GM18519 (cell line): ENCODE data around the gene SEPTIN8.

ENCODE experiments used
- ATAC-seq: cut with Tn5 transposase; IDR thresholded peaks from one replicate; pipeline ENCODE4 v1.9.1; 2021; ENCODE audit warnings: mild to moderate bottlenecking, moderate library complexity; ENCODE audit not compliant: unreplicated experiment, low FRiP score

The SEPTIN8 gene

GRCh38 chr5:132788508-132788907 is 11.5 kb upstream of the SEPTIN8 start:
- no peak for ATAC-seq

GRCh38 chr5:132787076-132787475 is 10.0 kb upstream of the SEPTIN8 start:
- ATAC-seq = no peak

GRCh38 chr5:132785864-132786263 is 8.8 kb upstream of the SEPTIN8 start:
- ATAC-seq = no peak

- no peak for ATAC-seq
These were observed 8.3 kb upstream of the SEPTIN8 start for GRCh38 chr5:132785365-132785764.

DNA sequence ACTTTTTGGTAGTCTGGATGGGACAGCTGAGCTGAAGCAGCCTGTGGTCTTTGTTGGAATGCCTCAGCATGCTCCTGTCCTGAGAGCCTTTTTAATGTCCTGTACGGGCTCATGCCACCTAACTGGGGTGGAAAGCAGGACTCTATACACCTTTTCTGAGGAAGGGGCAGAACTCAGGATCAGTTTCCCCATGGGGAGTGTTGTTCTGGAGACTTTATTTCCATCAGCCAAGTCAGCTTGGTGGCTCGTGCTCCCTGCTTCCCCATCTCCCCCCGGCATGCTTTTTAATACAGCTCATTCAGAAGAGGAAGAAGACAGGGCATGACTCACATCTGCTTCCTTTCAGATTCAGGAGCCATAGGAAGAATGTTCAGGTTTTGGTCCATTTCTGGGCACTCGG is 5.1 kb upstream of the SEPTIN8 start:
- ATAC-seq = no peak

GRCh38 chr5:132781029-132781428 is 4.0 kb upstream of the SEPTIN8 start:
- ATAC-seq = no peak

GRCh38 chr5:132780577-132780976 is 3.5 kb upstream of the SEPTIN8 start:
- ATAC-seq = no peak

DNA sequence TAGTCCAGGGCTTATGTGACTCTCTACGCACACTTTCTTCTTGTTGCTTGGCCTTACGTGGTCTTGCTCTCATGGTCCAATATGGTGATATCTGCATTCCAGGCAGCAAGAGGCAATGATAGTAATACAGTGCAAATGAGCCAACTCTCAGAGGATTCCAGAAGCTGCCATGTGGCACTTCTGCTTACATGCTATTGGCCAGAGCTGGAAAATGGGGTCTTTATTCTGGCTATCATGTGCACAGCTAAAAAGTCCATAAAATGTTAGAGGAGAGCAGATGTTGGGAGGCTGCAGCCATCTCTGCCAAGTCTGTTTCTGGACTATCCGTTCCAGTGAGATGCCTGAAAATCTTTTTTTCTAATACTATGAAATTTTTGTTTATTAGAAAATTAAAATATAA is 2.9 kb upstream of the SEPTIN8 start:
- ATAC-seq = no peak

GRCh38 chr5:132778856-132779255 is 1.8 kb upstream of the SEPTIN8 start:
- no peak for ATAC-seq

GRCh38 chr5:132778129-132778528 is 1.1 kb upstream of the SEPTIN8 start:
- ATAC-seq = no peak

DNA sequence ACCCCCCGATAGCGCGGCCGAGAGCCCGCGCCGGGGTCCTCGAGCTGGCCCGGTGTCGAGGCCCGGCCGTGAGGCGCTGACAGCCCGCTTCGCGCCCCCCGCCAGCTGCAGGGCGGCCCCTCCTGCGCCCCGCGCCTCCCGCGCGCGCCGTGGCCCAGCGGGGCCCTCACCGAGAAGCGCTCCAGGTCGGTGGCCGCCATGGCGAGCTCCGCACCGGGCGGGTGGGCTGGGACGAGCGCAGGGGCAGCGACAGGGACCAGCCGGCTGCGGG is 166 bp downstream of the SEPTIN8 start:
- ATAC-seq = no peak

GRCh38 chr5:132776131-132776937 is 705 bp downstream of the SEPTIN8 start:
- no peak for ATAC-seq

- ATAC-seq = no peak
These were observed 1.5 kb downstream of the SEPTIN8 start for GRCh38 chr5:132775476-132775961.

GRCh38 chr5:132774896-132775295 is 2.1 kb downstream of the SEPTIN8 start:
- no peak for ATAC-seq

- ATAC-seq = no peak
These were observed 2.6 kb downstream of the SEPTIN8 start for GRCh38 chr5:132774406-132774805.

DNA sequence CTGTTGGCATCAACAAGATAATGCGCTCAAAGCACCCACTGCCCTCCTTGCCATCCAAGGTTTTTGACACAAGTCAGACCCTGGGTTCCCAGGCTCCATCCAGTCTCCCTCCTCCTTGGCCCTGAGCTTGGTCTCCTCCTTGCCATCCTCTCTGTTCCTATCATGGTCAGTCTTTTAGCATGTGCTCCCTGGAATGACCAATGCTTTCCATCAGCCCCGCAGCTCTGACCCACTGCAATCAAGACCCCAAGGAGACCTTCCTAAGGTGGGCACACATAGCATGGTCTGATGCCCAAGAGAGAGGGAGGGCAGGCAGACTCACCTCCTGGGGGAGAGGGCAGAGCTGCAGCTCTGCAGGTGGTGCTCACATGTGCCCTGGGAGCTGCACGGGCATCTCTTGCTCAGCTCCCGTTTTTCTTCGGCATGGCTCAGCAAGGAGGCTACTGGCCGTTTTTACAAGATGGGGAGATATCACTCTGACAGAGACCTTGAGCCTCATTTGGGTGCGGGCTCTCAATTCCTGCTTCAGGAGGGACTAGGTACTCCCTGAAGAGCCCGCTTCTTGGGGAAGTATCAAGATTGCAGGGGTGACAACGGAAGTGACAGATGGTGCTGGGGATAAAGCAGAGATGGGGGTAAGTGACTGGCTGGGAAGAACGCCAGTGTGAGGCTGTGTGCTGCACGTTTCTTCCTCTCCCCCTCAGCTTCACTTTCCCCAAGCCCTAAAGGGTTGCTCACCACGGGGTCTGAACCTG is 3.3 kb downstream of the SEPTIN8 start:
- no peak for ATAC-seq

GRCh38 chr5:132773114-132773513 is 3.9 kb downstream of the SEPTIN8 start:
- no peak for ATAC-seq

DNA sequence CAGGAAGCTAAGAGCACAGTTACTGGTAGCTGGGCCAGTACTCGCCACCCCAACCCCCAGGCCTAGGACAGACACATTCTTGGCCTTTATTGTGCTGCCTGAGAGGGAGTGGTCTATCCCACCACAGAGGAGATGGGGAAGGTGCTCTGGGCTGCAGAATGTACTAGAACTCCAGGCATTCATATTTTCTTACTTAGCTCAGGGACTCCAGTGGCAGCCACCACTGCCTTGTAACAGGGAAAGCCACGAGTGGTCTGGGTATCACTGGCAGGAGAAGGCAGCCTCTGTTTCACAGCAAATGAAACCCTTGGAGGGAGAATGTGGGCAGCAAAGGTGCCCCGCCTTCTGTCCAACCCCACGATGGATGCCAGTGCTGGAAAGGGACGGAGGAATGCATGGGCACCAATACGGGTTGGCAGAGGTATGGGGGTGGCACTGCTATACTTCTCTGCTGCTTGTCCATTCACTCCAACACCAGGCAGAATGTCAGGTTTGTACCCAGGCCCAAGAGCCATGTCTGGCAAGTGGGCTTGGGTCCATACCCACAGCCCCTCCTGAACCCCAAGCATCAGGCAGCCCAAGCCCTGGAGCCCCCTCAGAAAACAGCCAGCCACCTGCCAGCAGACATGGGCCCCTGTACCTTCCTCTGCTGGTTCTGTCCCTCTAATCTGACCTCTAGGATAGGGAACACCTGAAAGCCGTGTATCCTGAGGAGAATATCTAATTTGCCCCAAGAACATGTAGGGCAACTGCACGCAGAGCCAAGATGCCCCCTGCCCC is 4.6 kb downstream of the SEPTIN8 start:
- no peak for ATAC-seq

- no peak for ATAC-seq
These were observed 5.5 kb downstream of the SEPTIN8 start for GRCh38 chr5:132771503-132771998.

DNA sequence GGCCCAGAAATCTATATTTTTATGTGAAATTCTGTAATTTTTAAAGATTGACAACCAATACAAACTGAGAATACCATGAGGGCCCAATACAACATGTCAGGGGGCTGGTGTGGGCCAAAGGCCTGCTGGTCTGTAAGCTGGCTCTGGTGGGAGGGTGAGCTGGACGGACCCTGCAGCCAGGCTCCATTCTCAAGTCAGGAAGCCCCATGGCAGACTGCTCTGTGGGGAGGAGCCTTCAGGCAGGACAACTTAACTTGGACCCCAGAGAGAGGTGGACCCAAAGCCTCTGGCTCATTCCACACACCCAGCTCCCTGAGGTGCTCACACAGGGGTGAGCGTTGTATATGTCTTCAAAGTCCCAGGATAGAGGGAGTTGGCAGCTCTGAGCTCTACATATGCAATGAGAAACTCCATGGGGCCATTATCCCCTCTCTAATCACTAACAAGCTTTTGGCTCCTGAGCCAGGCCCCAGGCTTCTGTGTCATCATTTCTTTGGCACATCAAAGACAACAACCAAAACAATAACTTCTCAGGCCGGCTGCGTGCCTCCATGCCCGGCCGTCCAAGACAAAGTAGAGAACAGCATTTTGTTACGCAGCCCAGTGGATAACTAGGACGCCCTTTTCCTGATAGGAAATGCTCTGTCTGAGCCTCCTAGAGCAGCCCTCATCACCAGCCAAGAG is 6.4 kb downstream of the SEPTIN8 start:
- ATAC-seq = no peak

DNA sequence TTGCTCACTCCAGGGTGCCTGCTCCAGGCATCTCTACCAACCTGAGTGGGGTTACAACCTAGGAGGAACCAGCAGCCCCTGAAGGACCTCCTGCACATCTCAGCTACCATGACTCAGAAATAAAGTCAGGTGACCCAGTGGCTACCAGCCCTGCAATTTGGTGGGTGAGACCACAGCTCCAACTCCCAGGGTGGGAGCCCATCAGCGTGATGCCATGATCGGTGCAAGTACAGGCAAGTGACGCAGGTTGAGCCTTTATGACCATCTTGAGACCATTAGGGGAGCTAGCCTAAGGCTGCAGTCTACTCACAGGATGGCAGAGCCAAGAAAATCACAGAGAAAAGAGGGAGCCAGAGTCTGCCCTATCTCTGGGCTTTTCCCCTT is 8.6 kb downstream of the SEPTIN8 start:
- ATAC-seq = no peak
